Stimulated activated CD8-positive, alpha-beta memory T cell treated with anti-CD3 and anti-CD28 coated beads, Interleukin-7, amount 100 ng/mL, for 48 hours (primary cell): ENCODE measurements around the gene ARHGAP18.

ENCODE experiments used
- DNase-seq, 2 donors: peaks; one replicate each; pipeline ENCODE4 v3.0.0-alpha.2; 2020; ENCODE audit warnings: low read depth in 1 of 2; ENCODE audit errors: extremely low read depth in 1 of 2

The ARHGAP18 gene

GRCh38 chr6:129725341-129725740 is 15.4 kb upstream of the ARHGAP18 start:
- DNase-seq = no peak

- no peak for DNase-seq
Measured at GRCh38 chr6:129719692-129720091, 9.7 kb upstream of the ARHGAP18 start.

GRCh38 chr6:129717277-129717676 is 7.3 kb upstream of the ARHGAP18 start:
- DNase-seq = no peak

GRCh38 chr6:129713806-129714333 is 3.9 kb upstream of the ARHGAP18 start:
- no peak for DNase-seq

- DNase-seq = no peak
Measured at GRCh38 chr6:129711271-129711631, 1.3 kb upstream of the ARHGAP18 start.

- DNase-seq = no peak
Measured at GRCh38 chr6:129710450-129711270, 683 bp upstream of the ARHGAP18 start.

GRCh38 chr6:129709196-129709768 is 695 bp downstream of the ARHGAP18 start:
- DNase-seq = no peak

- DNase-seq = no peak
Measured at GRCh38 chr6:129708496-129709195, 1.3 kb downstream of the ARHGAP18 start.

GRCh38 chr6:129707882-129708495 is 2.0 kb downstream of the ARHGAP18 start:
- no peak for DNase-seq

- DNase-seq = no peak
Measured at GRCh38 chr6:129707028-129707427, 2.9 kb downstream of the ARHGAP18 start.

- no peak for DNase-seq
Measured at GRCh38 chr6:129705212-129705611, 4.8 kb downstream of the ARHGAP18 start.

- no peak for DNase-seq
Measured at GRCh38 chr6:129704708-129705107, 5.3 kb downstream of the ARHGAP18 start.

- no peak for DNase-seq
Measured at GRCh38 chr6:129701721-129702455, 8.1 kb downstream of the ARHGAP18 start.

GRCh38 chr6:129700666-129701065 is 9.3 kb downstream of the ARHGAP18 start:
- DNase-seq = no peak

- no peak for DNase-seq
Measured at GRCh38 chr6:129699659-129700058, 10.3 kb downstream of the ARHGAP18 start.

GRCh38 chr6:129698430-129698829 is 11.5 kb downstream of the ARHGAP18 start:
- DNase-seq = no peak

- DNase-seq = no peak
Measured at GRCh38 chr6:129697788-129698187, 12.2 kb downstream of the ARHGAP18 start.

- no peak for DNase-seq
Measured at GRCh38 chr6:129696843-129697242, 13.1 kb downstream of the ARHGAP18 start.

- DNase-seq = no peak
Measured at GRCh38 chr6:129696028-129696418, 14.0 kb downstream of the ARHGAP18 start.

- DNase-seq = no peak
Measured at GRCh38 chr6:129695373-129696027, 14.5 kb downstream of the ARHGAP18 start.
